GM18507 (cell line): ENCODE measurements around the gene NRAP.
"Not testable (repeated sequence)": the region's sequence is repeated elsewhere in the genome, so short reads cannot be mapped to it uniquely, and the experiment has no call there.

Source experiments
- DNase-seq: peaks from one replicate; pipeline ENCODE4 v3.0.0; 2011; ENCODE audit warnings: low read depth; ENCODE audit not compliant: insufficient read length; ENCODE audit errors: extremely low spot score
- FAIRE-seq: peaks from 2 replicates; lab custom pipeline; 2011; peaks lifted over from hg19 to GRCh38; lab: Jason Lieb, UNC

The NRAP gene

GRCh38 chr10:113687037-113687436 lies 23.2 kb upstream of the NRAP start:
- DNase-seq (no peak), FAIRE-seq (no peak)

GRCh38 chr10:113686028-113686427 lies 22.2 kb upstream of the NRAP start:
- FAIRE-seq (no peak), DNase-seq (no peak)

DNA sequence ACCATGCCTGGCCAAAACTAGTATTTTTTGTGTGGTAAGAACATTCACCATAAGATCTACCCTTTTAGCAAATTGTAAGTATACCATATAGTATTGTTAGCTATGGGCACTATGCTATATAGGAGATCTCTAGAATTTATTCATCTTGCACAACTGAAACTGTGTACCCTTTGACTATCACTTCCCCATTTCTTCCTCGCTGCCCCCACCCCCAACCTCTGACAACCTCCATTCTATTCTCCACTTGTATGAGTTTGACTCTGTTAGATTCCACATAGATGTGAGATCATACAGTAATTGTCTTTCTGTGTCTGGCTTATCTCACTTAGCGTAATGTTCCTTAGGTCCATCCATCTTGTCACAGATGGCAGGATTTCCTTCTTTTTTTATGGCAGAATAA lies 19.5 kb upstream of the NRAP start:
- DNase-seq (no peak), FAIRE-seq (no peak)

- FAIRE-seq, result peak; percentile 96
- DNase-seq, result peak; percentile 38
Measured at GRCh38 chr10:113681533-113682470, 18.0 kb upstream of the NRAP start.

GRCh38 chr10:113680190-113681111 lies 16.6 kb upstream of the NRAP start:
- DNase-seq (no peak), FAIRE-seq (peak; percentile 69)

DNA sequence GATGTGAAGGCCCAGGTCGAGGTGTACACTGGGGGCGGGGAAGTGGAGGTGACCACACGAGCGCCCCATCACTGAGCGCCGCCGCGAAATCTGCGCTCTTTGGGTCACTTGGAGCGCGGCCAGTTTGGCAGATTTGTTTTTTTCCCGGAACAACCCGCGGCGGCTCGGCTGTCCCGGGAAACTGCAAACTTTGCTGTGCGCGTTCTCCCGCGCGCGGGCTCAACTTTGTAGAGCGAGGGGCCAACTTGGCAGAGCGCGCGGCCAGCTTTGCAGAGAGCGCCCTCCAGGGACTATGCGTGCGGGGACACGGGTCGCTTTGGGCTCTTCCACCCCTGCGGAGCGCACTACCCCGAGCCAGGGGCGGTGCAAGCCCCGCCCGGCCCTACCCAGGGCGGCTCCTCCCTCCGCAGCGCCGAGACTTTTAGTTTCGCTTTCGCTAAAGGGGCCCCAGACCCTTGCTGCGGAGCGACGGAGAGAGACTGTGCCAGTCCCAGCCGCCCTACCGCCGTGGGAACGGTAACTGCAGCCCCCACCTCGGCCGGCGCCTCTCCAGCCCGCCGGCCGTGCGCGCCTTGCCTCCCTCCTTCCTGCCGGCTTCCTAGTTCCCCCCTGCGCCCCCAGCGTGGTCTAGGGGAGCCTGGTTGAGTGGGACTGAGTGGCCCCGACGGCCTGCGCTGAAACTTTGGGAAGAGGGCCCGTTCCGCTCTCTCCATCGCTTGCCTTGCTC lies 15.8 kb upstream of the NRAP start, which contains the start of gene CASP7:
Gene CASP7 (plus strand): TSS at position 450 of the 727 bp plus-strand sequence. CDS start 17,582 bp downstream, outside the sequence.
- FAIRE-seq (peak; percentile 26), DNase-seq (peak; percentile 72)

DNA sequence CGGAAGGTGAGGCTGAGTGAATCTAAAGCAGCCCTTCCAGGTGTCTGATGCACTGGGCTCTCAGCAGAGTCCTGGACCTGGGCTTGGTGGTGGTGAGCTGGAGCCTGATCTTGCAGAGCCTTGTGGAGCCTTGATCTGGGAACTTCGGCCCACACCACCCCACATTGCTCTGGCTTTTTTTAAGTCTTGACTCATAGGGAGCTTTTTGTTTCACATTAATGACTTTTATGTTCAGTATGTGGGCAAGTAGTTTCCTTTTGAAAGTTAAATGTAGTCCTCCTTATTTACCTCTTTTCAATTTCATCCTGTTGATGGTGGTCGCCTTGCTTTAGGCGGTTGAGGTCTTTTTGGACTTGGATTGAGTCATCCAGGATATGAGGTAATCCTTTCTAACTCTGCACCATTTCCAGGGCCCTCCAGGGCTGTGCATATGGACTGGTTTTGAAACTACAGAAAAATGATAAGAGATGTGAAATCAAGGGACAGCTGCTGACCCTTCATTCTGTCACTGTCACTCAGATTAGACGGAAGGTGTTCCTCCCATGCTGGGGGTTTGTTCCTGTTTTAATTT lies 2.9 kb upstream of the NRAP start:
- DNase-seq, result no peak

DNA sequence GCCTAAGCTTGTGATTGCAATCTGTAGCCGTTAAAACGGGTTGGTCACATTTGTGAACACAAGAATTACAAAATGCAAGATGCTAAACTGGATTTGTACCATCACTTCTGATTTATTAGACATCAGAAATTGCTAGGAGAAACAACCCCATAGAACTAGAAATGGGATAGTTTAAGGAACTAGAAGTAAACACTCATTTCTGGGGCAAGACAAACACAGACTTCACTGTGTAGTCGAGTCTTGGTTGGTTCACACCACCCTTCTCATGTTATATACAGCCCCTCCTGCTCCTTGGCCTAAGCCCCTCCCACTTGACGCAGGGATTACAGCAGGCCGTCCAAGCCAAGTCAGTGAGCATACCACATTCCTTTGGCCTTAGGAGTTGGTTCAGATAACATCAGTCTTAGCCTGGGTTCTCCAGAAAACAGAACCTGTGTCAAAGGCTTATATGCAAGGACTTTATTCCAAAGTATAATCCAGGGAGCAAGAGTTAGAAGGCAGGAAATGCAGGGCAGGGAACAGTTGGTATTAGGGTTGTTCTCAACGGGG lies 2.0 kb upstream of the NRAP start:
- DNase-seq (no peak), FAIRE-seq (no peak)

More for the DNA sequence above, 2.9 kb upstream of the NRAP start:
- no peak for FAIRE-seq

GRCh38 chr10:113665352-113665751 lies 1.5 kb upstream of the NRAP start:
- no peak for FAIRE-seq
- DNase-seq, result no peak

GRCh38 chr10:113663142-113663541 lies 699 bp downstream of the NRAP start:
- DNase-seq (no peak), FAIRE-seq (no peak)

GRCh38 chr10:113661332-113661731 lies 2.5 kb downstream of the NRAP start:
- DNase-seq (no peak), FAIRE-seq (no peak)

- DNase-seq, result no peak
- no peak for FAIRE-seq
Measured at GRCh38 chr10:113657544-113657943, 6.3 kb downstream of the NRAP start.

- DNase-seq (no peak), FAIRE-seq (no peak)
Measured at GRCh38 chr10:113656896-113657295, 6.9 kb downstream of the NRAP start.

- not testable (repeated sequence) for DNase-seq, FAIRE-seq
Measured at GRCh38 chr10:113652456-113652855, 11.4 kb downstream of the NRAP start.

- DNase-seq, result no peak
- no peak for FAIRE-seq
Measured at GRCh38 chr10:113651898-113652297, 11.9 kb downstream of the NRAP start.

DNA sequence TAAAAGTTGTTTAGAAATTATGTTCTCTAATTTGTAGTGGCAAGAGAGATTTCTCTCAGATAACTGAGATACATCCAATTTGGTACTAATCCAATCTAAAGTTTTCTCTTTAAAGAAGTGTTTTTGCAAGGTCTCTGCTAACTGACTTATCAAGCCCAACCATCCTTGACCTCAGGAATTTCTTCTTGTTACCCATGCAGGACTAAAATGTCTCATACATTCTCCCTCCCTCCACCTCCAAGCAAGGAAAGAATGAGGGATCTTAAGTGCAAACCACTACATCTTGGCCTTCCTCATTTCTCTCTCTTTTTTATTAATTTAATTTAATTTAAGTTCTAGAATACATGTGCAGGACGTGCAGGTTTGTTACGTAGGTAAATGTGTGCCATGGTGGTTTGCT lies 12.8 kb downstream of the NRAP start:
- no peak for FAIRE-seq

GRCh38 chr10:113650172-113650571 lies 13.7 kb downstream of the NRAP start:
- DNase-seq (no peak), FAIRE-seq (no peak)

More for the DNA sequence above, 12.8 kb downstream of the NRAP start:
- no peak for DNase-seq

DNA sequence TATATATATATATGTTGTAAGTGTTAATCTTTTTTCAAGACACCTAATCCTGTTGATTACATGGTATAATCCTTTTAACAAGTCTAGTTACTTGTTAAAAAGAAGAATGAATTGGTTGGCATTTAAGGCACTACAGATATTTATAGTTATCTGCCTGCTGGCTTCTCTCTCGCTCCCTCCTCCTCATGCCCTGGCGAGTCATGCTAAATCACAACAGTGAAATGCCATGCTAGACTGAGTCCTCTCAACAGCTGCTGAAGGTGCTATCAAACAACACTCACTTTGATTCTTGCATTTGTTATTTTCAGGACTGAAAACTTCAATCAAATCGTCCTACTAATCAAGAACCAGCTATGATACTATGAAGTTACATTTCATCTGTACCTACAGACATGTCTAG lies 15.4 kb downstream of the NRAP start:
- no peak for FAIRE-seq

DNA sequence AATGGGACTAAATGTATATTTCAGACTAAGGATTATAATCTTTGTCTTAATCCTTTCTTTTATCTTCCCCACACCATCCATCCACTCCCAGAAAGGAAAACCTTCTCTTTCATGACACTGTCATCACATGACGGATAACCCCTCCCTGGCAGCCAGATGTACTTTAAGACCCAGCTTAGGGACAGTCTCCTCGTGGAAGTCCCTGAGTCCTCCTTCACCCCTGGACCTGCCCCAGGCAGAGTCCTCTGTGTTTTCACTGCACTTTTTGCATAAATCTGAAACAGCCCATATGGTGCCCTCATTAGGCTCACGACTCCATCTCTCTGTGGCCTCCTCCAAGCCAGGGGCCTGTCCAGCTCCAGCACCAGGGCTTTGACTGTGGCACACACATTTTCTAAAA lies 16.0 kb downstream of the NRAP start:
- DNase-seq (no peak), FAIRE-seq (no peak)

More for the DNA sequence above, 15.4 kb downstream of the NRAP start:
- no peak for DNase-seq
